H1 (cell line): ENCODE results near the gene RNF149. TPM values are rescaled to one million over a fixed set of nuclear protein-coding genes. Genes with fewer than 3 reads are reported as not detected.
A peak's percentile ranks its signal among the peaks of the same experiment; 100 is the strongest.

ENCODE experiments used
- CTCF ChIA-PET: fragments of 300-600 bp; sonication (Branson Sonifier 250); formaldehyde crosslinking; loops from one replicate; lab custom pipeline; 2021; ENCODE audit not compliant: partially characterized antibody; lab: Charles Lee
- POLR2A ChIA-PET: fragments of 300-600 bp; sonication (Branson Sonifier 250); formaldehyde crosslinking; loops from one replicate; lab custom pipeline; 2021; ENCODE audit warnings: inconsistent platforms; ENCODE audit not compliant: partially characterized antibody; lab: Charles Lee
- DNase-seq, 2 experiments: peaks; one replicate each; pipeline versions ENCODE4 v3.0.0 to v3.0.0-alpha.2; 2010 to 2022; ENCODE audit warnings: low spot score in 2 of 2, low read depth in 1 of 2, mixed read lengths in 1 of 2
- FAIRE-seq: peaks from 2 replicates; lab custom pipeline; 2011; peaks lifted over from hg19 to GRCh38; lab: Jason Lieb, UNC
- H2AFZ ChIP-seq: 2 replicates; pipeline ENCODE4 v1.8.1; 2012; ENCODE audit warnings: low read length, inconsistent platforms
- H2AK5ac ChIP-seq: 2 replicates; pipeline ENCODE4 v1.6.1; 2013; ENCODE audit warnings: low read depth, low read length
- H2BK120ac ChIP-seq: replicated peaks from 2 replicates; pipeline ENCODE3; 2013; ENCODE audit warnings: low read depth, low read length, inconsistent platforms
- H2BK12ac ChIP-seq: 2 replicates; pipeline ENCODE4 v1.6.1; 2013; ENCODE audit warnings: low read depth, low read length
- H2BK15ac ChIP-seq: 2 replicates; pipeline ENCODE4 v1.6.1; 2013; ENCODE audit warnings: low read length
- H2BK20ac ChIP-seq: 2 replicates; pipeline ENCODE4 v1.6.1; 2013; ENCODE audit warnings: low read length
- H2BK5ac ChIP-seq: 2 replicates; pipeline ENCODE4 v1.6.1; 2013; ENCODE audit warnings: low read depth, low read length
- H3K14ac ChIP-seq: 2 replicates; pipeline ENCODE4 v1.6.1; 2013; ENCODE audit warnings: inconsistent platforms; ENCODE audit not compliant: insufficient read length
- H3K18ac ChIP-seq: 2 replicates; pipeline ENCODE4 v1.6.1; 2013; ENCODE audit warnings: low read length; ENCODE audit errors: extremely low read depth
- H3K23ac ChIP-seq: 2 replicates; pipeline ENCODE4 v1.6.1; 2013; ENCODE audit warnings: inconsistent platforms; ENCODE audit not compliant: insufficient read length
- H3K23me2 ChIP-seq: 2 replicates; pipeline ENCODE4 v1.6.1; 2013; ENCODE audit warnings: low read depth, low read length
- H3K27ac ChIP-seq: 2 replicates; pipeline ENCODE4 v1.6.1; 2011; ENCODE audit warnings: low read depth, low read length, inconsistent platforms
- H3K27me3 ChIP-seq, 4 experiments: replicated peaks in 1 of 4; 1 replicate in 1 of 4; 2 replicates in 3 of 4; pipeline versions ENCODE4 v1.6.1 to v1.8.1; 2011 to 2013; ENCODE audit warnings: low read length in 3 of 4, mild to moderate bottlenecking in 3 of 4, inconsistent platforms in 2 of 4, mixed read lengths in 2 of 4, moderate library complexity in 1 of 4; ENCODE audit not compliant: control insufficient read depth in 3 of 4, insufficient read depth in 3 of 4; ENCODE audit errors: extremely low read depth in 1 of 4
- H3K36me3 ChIP-seq, 4 experiments: 2 replicates each; pipeline versions ENCODE4 v1.6.1 to v1.8.1; 2011 to 2013; ENCODE audit warnings: mild to moderate bottlenecking in 4 of 4, low read length in 3 of 4, moderate library complexity in 2 of 4, control low read depth in 1 of 4, inconsistent platforms in 1 of 4; ENCODE audit not compliant: insufficient read depth in 4 of 4, control insufficient read depth in 2 of 4
- H3K4ac ChIP-seq: replicated peaks from 2 replicates; pipeline ENCODE3; 2013; ENCODE audit warnings: low read length, low read depth, mixed read lengths, inconsistent platforms; ENCODE audit not compliant: insufficient read length
- H3K4me1 ChIP-seq, 4 experiments: replicated peaks in 1 of 4; 1 replicate in 1 of 4; 2 replicates in 3 of 4; pipeline versions ENCODE4 v1.6.1 to v1.8.1; 2011 to 2013; ENCODE audit warnings: low read length in 3 of 4, inconsistent platforms in 2 of 4, mixed read lengths in 1 of 4; ENCODE audit not compliant: insufficient read depth in 4 of 4, control insufficient read depth in 3 of 4
- H3K4me2 ChIP-seq, 2 experiments: 2 replicates each; pipeline versions ENCODE4 v1.6.1 to v1.8.1; 2011 to 2013; ENCODE audit warnings: low read depth in 2 of 2, low read length in 2 of 2, control low read depth in 1 of 2, inconsistent platforms in 1 of 2, mild to moderate bottlenecking in 1 of 2; ENCODE audit not compliant: insufficient read depth in 1 of 2
- H3K4me3 ChIP-seq, 4 experiments: fragments of 200-600, 300-600 bp in 1 of 4; sonication (generic), shearing (Covaris generic), sonication (Bioruptor Twin) in 1 of 4; 2 replicates each; pipeline versions ENCODE4 v1.5.1 to v1.8.1; 2011 to 2016; ENCODE audit warnings: low read length in 4 of 4, low read depth in 3 of 4, control low read depth in 2 of 4, inconsistent platforms in 2 of 4, mild to moderate bottlenecking in 2 of 4, mixed read lengths in 1 of 4, moderate library complexity in 1 of 4; ENCODE audit not compliant: insufficient read depth in 2 of 4; ENCODE audit errors: extremely low read depth in 1 of 4
- H3K56ac ChIP-seq: replicated peaks from 2 replicates; pipeline ENCODE3; 2013; ENCODE audit warnings: low read depth, mild to moderate bottlenecking, mixed read lengths, low read length, inconsistent platforms; ENCODE audit not compliant: insufficient read length
- H3K79me1 ChIP-seq: 2 replicates; pipeline ENCODE4 v1.6.1; 2013; ENCODE audit warnings: low read depth, low read length, control low read depth
- H3K79me2 ChIP-seq, 2 experiments: 2 replicates each; pipeline versions ENCODE4 v1.6.1 to v1.8.1; 2012 to 2013; ENCODE audit warnings: low read length in 2 of 2, mild to moderate bottlenecking in 2 of 2, inconsistent platforms in 1 of 2; ENCODE audit not compliant: insufficient read depth in 2 of 2, control insufficient read depth in 1 of 2
- H3K9ac ChIP-seq, 4 experiments: replicated peaks in 1 of 4; 1 replicate in 1 of 4; 2 replicates in 3 of 4; pipeline versions ENCODE4 v1.6.1 to v1.8.1; 2011 to 2013; ENCODE audit warnings: low read depth in 3 of 4, low read length in 3 of 4, control low read depth in 2 of 4, mild to moderate bottlenecking in 2 of 4, moderate library complexity in 2 of 4, inconsistent platforms in 1 of 4; ENCODE audit errors: extremely low read depth in 1 of 4
- H3K9me3 ChIP-seq, 2 experiments: 2 replicates each; pipeline versions ENCODE4 v1.6.1 to v1.8.1; 2012 to 2013; ENCODE audit warnings: mild to moderate bottlenecking in 2 of 2, moderate library complexity in 2 of 2, control low read depth in 1 of 2, inconsistent platforms in 1 of 2, low read depth in 1 of 2, low read length in 1 of 2, mixed read lengths in 1 of 2; ENCODE audit not compliant: insufficient read depth in 2 of 2
- H4K20me1 ChIP-seq, 2 experiments: replicated peaks in 1 of 2; 2 replicates each; pipeline versions ENCODE3 to v1.8.1; 2011 to 2013; ENCODE audit warnings: inconsistent platforms in 2 of 2, low read length in 2 of 2, mild to moderate bottlenecking in 1 of 2; ENCODE audit not compliant: insufficient read depth in 2 of 2, control insufficient read depth in 1 of 2
- H4K5ac ChIP-seq: 2 replicates; pipeline ENCODE4 v1.6.1; 2013; ENCODE audit warnings: low read length, low read depth, mixed read lengths, inconsistent platforms; ENCODE audit not compliant: insufficient read length
- H4K8ac ChIP-seq: 2 replicates; pipeline ENCODE4 v1.8.0; 2013; ENCODE audit warnings: mild to moderate bottlenecking, moderate library complexity, low read length, inconsistent platforms; ENCODE audit not compliant: insufficient read depth; ENCODE audit errors: extremely low read depth
- H4K91ac ChIP-seq: replicated peaks from 2 replicates; pipeline ENCODE3; 2013; ENCODE audit warnings: low read length, mixed read lengths, inconsistent platforms; ENCODE audit not compliant: insufficient read length
- CTCF ChIP-seq, 3 experiments: IDR thresholded peaks; 1 replicate in 2 of 3; 2 replicates in 1 of 3; pipeline versions ENCODE4 v1.5.1 to v1.6.1; 2011; ENCODE audit warnings: low read length in 3 of 3, mild to moderate bottlenecking in 3 of 3, inconsistent platforms in 2 of 3, low read depth in 1 of 3, moderate library complexity in 1 of 3; ENCODE audit not compliant: insufficient read depth in 1 of 3; ENCODE audit errors: control extremely low read depth in 1 of 3
- NRF1 ChIP-seq: IDR thresholded peaks from 2 replicates; pipeline ENCODE4 v1.6.1; 2011; ENCODE audit warnings: mild to moderate bottlenecking, low read depth, low read length, improper control_type of control experiment
- POLR2A ChIP-seq, 2 experiments: IDR thresholded peaks; 1 replicate in 1 of 2; 2 replicates in 1 of 2; pipeline ENCODE4 v1.6.1; 2011; ENCODE audit warnings: low read depth in 2 of 2, low read length in 2 of 2, mild to moderate bottlenecking in 2 of 2; ENCODE audit errors: control extremely low read depth in 1 of 2
- WGBS, 2 experiments: shearing (Covaris generic) in 1 of 2; methylation state at CpG; one replicate each; pipeline versions ENCODE4 v1.1.6 to v1.1.7; 2013 to 2015; ENCODE audit warnings: low lambda C conversion rate in 2 of 2, mixed read lengths in 2 of 2, inconsistent platforms in 1 of 2, low coverage in 1 of 2, missing lambda C conversion rate in 1 of 2; ENCODE audit not compliant: insufficient replicate concordance in 2 of 2, insufficient coverage in 1 of 2, insufficient read length in 1 of 2; ENCODE audit errors: extremely low coverage in 1 of 2, missing lambda C conversion rate in 1 of 2; 5-methylcytosine and 5-hydroxymethylcytosine counted together
- polyA plus RNA-seq, 7 experiments: library from polyadenylated mRNA; depleted of rRNA in 3 of 7; stranded (reverse) in 5 of 7; unstranded in 2 of 7; fragments of >200 nt in 5 of 7; fragments of 200-250 nt in 2 of 7; gene quantifications; 1 replicate in 5 of 7; 2 replicates in 1 of 7; 4 replicates in 1 of 7; pipeline versions ENCODE4 v1.2.1 to v1.2.3, GENCODE V29; 2011 to 2013; ENCODE audit warnings: missing spikeins in 2 of 7, mixed read lengths in 2 of 7
- total RNA-seq: library from RNA; stranded (reverse); fragmentation: NEBNext Ultra II Directional; extraction: Animal tissue kit (Norgen Biotek cat#: 25700); gene quantifications from 2 replicates; pipeline ENCODE4 v1.2.1, GENCODE V29; 2021

The RNF149 gene
- total and polyA plus RNA-seq, 2 of the 8 experiments (the other 6 are each of a cell fraction or from before 2014, with no cell fraction given): 16.6 to 28.2 TPM

GRCh38 chr2:101349893-101350662 lies 41.6 kb upstream of the RNF149 start:
- no peak overlapping the region for H3K4ac ChIP-seq
- no peaks in the 10 kb centered on the region for H3K79me2 ChIP-seq
- H4K8ac ChIP-seq: no peak overlapping the region
- H3K14ac ChIP-seq: no peak overlapping the region
- H2BK12ac ChIP-seq: no peak overlapping the region
- H2BK20ac ChIP-seq: no peak overlapping the region
- no peak overlapping the region for H4K91ac ChIP-seq
- H3K4me3 ChIP-seq: no peak overlapping the region
- no peak overlapping the region for H3K18ac ChIP-seq
- H3K23me2 ChIP-seq: no peaks in the 10 kb centered on the region
- ChIA-PET CTCF (interaction anchor here (0.6 to 6.4 kb wide), 25 partner anchors 9 to 1762 kb away, joined by 3 to 33 read pairs (median 5); partner anchors contain the start of gene CREG2), POLR2A (no interaction called here)
- no peak overlapping the region for H3K9ac ChIP-seq
- no peaks in the 10 kb centered on the region for H3K27me3 ChIP-seq
- no peak overlapping the region for H2BK5ac ChIP-seq
- H3K23ac ChIP-seq: no peak overlapping the region
- 84% methylated on average over 7 of the region's 7 CpGs; no CpG with 5 or more reads in 1 of the 2 experiments for WGBS, 2 experiments
- no peak overlapping the region for H4K5ac ChIP-seq
- no peaks in the 10 kb centered on the region for H4K20me1 ChIP-seq
- peaks cover 0 to 5% (median under 1%) of the 10 kb centered on the region in 4 experiments; a peak in 3 of 7 replicates for H3K4me1 ChIP-seq
- no peak overlapping the region for H3K56ac ChIP-seq
- H3K4me2 ChIP-seq: no peak overlapping the region
- FAIRE-seq (no peak), DNase-seq (no peak)
- no peak overlapping the region for H3K27ac ChIP-seq
- H2BK15ac ChIP-seq: no peak overlapping the region
- H2BK120ac ChIP-seq: no peak overlapping the region
- H3K9me3 ChIP-seq: no peaks in the 10 kb centered on the region
- H2AFZ ChIP-seq: no peak overlapping the region
- no peaks in the 10 kb centered on the region for H3K36me3 ChIP-seq
- no peak overlapping the region for H2AK5ac ChIP-seq
- TF ChIP-seq NRF1 (no peak), CTCF (IDR thresholded peaks at IDR 0.05; ENCODE audit: control extremely low read depth in 1 of 3, insufficient read depth in 1 of 3, low read depth in 1 of 3, low read length in 3 of 3) (peak in 2 of 3 experiments; percentile 9 to 40; a peak in 2 of 4 replicates), POLR2A (IDR thresholded peaks at IDR 0.05; ENCODE audit: control extremely low read depth in 1 of 2, low read depth in 2 of 2, low read length in 2 of 2) (no peak)
- H3K79me1 ChIP-seq: no peaks in the 10 kb centered on the region
